Gastroesophageal sphincter (tissue), 4 donors: ENCODE data around the gene ZNF471. TPM values are rescaled to one million over a fixed set of nuclear protein-coding genes. Genes with fewer than 3 reads are reported as not detected.

Source experiments
- ATAC-seq: fragments of 150-250 bp; one replicate; pipeline ENCODE4 v1.9.1; 2016; ENCODE audit warnings: mild to moderate bottlenecking, moderate library complexity
- H3K27ac ChIP-seq, 4 donors: fragments of 200-600 bp; sonication (generic) in 3 of 4; 1 replicate in 3 of 4; 2 replicates in 1 of 4; pipeline ENCODE4 v1.5.1; 2016 to 2019
- H3K27me3 ChIP-seq: fragments of 200-600 bp; sonication (generic); one replicate; pipeline ENCODE4 v1.5.1; 2019
- H3K36me3 ChIP-seq, 2 donors: fragments of 200-600 bp; sonication (generic); one replicate each; pipeline ENCODE4 v1.5.1; 2019; ENCODE audit warnings: control low read depth in 1 of 2
- H3K4me1 ChIP-seq, 3 donors: fragments of 200-600 bp; sonication (generic); 1 replicate in 2 of 3; 2 replicates in 1 of 3; pipeline ENCODE4 v1.5.1; 2016 to 2019; ENCODE audit warnings: control low read depth in 2 of 3
- H3K4me3 ChIP-seq, 2 donors: fragments of 200-600 bp; sonication (generic); one replicate each; pipeline ENCODE4 v1.5.1; 2019; ENCODE audit warnings: mild to moderate bottlenecking in 1 of 2, moderate library complexity in 1 of 2
- H3K9me3 ChIP-seq, 3 donors: fragments of 200-600 bp; sonication (generic); one replicate each; pipeline ENCODE4 v1.5.1; 2017 to 2019; ENCODE audit warnings: control low read depth in 2 of 3
- CTCF ChIP-seq, 4 experiments: fragments of 200-600 bp in 2 of 4; fragments of 450-650 bp in 2 of 4; sonication (generic) in 1 of 4; IDR thresholded peaks; one replicate each; pipeline ENCODE4 v1.5.1; 2017 to 2019; ENCODE audit warnings: antibody characterized with exemption in 4 of 4, mild to moderate bottlenecking in 2 of 4, moderate library complexity in 2 of 4
- EP300 ChIP-seq: sonication (generic); formaldehyde crosslinking; IDR thresholded peaks from one replicate; pipeline ENCODE4 v1.6.1; 2017; ENCODE audit warnings: antibody characterized with exemption, mild to moderate bottlenecking
- POLR2A ChIP-seq, 2 donors: fragments of 450-650 bp; IDR thresholded peaks; one replicate each; pipeline ENCODE4 v1.6.1; 2017; ENCODE audit warnings: antibody characterized with exemption in 2 of 2, mild to moderate bottlenecking in 2 of 2, moderate library complexity in 1 of 2
- POLR2AphosphoS5 ChIP-seq: sonication (generic); formaldehyde crosslinking; IDR thresholded peaks from one replicate; pipeline ENCODE4 v1.6.1; 2017; ENCODE audit warnings: antibody characterized with exemption
- WGBS, 2 donors: methylation state at CpG; one replicate each; pipeline ENCODE4 v1.1.5; 2018; ENCODE audit warnings: low coverage in 1 of 2; 5-methylcytosine and 5-hydroxymethylcytosine counted together
- total RNA-seq, 4 donors: library from RNA; depleted of rRNA; stranded (reverse); fragments of >200 nt; gene quantifications; one replicate each; pipeline ENCODE4 v1.1.0, GENCODE V29; 2016

ZNF471 gene
- total RNA-seq, 4 donors from 2014 or later: 8.4 to 18.7 (median 10.2) TPM

- no peaks in the 10 kb centered on the region for H3K27me3 ChIP-seq
- peaks cover 4 to 96% (median 4%) of the 10 kb centered on the region in 3 donors for H3K9me3 ChIP-seq
- ATAC-seq: no peak
- no peaks in the 10 kb centered on the region for H3K4me1 ChIP-seq
- H3K4me3 ChIP-seq: no peak overlapping the region
- WGBS, 2 donors: 52 to 79% methylated on average over 2 to 5 of the region's 6 CpGs
- no peak overlapping the region for H3K27ac ChIP-seq
- peaks cover 32 to 98% of the 10 kb centered on the region in 2 donors for H3K36me3 ChIP-seq
- TF ChIP-seq POLR2A (IDR thresholded peaks at IDR 0.05): no peak
- no peak for TF ChIP-seq POLR2AphosphoS5
- TF ChIP-seq CTCF (IDR thresholded peaks at IDR 0.05): no peak
- TF ChIP-seq EP300: no peak
These were observed 39.9 kb downstream of the ZNF471 start for GRCh38 chr19:56547535-56547934.

- H3K36me3 ChIP-seq: peaks cover 29 to 86% of the 10 kb centered on the region in 2 donors
- H3K27me3 ChIP-seq: no peaks in the 10 kb centered on the region
- no peak overlapping the region for H3K4me3 ChIP-seq
- ATAC-seq: no peak
- no peak overlapping the region for H3K27ac ChIP-seq
- TF ChIP-seq CTCF (IDR thresholded peaks at IDR 0.05) (no peak), POLR2AphosphoS5 (no peak), EP300 (no peak), POLR2A (IDR thresholded peaks at IDR 0.05) (no peak)
- peaks cover 0 to 100% (median 10%) of the 10 kb centered on the region in 3 donors for H3K9me3 ChIP-seq
- no peaks in the 10 kb centered on the region for H3K4me1 ChIP-seq
- 79 to 87% methylated on average over 6 of the region's 6 CpGs for WGBS, 2 donors
These were observed 46.7 kb downstream of the ZNF471 start for GRCh38 chr19:56554272-56554869.

GRCh38 chr19:56562766-56563165, 55.1 kb downstream of the ZNF471 start:
- Histone ChIP-seq H3K4me3 (no peak overlapping the region), H3K9me3 (peaks cover 0 to 87% (median 3%) of the 10 kb centered on the region in 3 donors), H3K27ac (no peak overlapping the region), H3K27me3 (no peaks in the 10 kb centered on the region), H3K4me1 (peaks cover 0 to 13% (median 0%) of the 10 kb centered on the region in 3 donors), H3K36me3 (peaks cover 0 to 30% of the 10 kb centered on the region in 2 donors)
- no peak for ATAC-seq
- WGBS, 2 donors: 93 to 100% methylated on average over 1 to 2 of the region's 2 CpGs
- no peak for TF ChIP-seq CTCF (IDR thresholded peaks at IDR 0.05)
- TF ChIP-seq POLR2AphosphoS5: no peak
- TF ChIP-seq POLR2A (IDR thresholded peaks at IDR 0.05): no peak
- no peak for TF ChIP-seq EP300

GRCh38 chr19:56566904-56567273, 59.2 kb downstream of the ZNF471 start:
- peak; percentile 44 for ATAC-seq
- H3K4me3 ChIP-seq: peak overlapping the region; percentile 81 to 86
- TF ChIP-seq EP300 (no peak), POLR2A (IDR thresholded peaks at IDR 0.05) (no peak), POLR2AphosphoS5 (no peak), CTCF (IDR thresholded peaks at IDR 0.05) (no peak)
- WGBS, 2 donors: 1% methylated on average over 11 of the region's 23 CpGs; no CpG with 5 or more reads in 1 of the 2 donors
- H3K27me3 ChIP-seq: no peaks in the 10 kb centered on the region
- peaks cover 0 to 22% (median 4%) of the 10 kb centered on the region in 3 donors for H3K4me1 ChIP-seq
- peaks cover 2 to 77% (median 3%) of the 10 kb centered on the region in 3 donors for H3K9me3 ChIP-seq
- H3K27ac ChIP-seq: peak overlapping the region; percentile 62 to 89 (median 88)
- peaks cover 9 to 51% of the 10 kb centered on the region in 2 donors for H3K36me3 ChIP-seq
